ENCODE results near the gene VASN.
A peak's percentile ranks its signal among the peaks of the same experiment; 100 is the strongest.

Gene VASN

GRCh38 chr16:4378999-4379690, 7.5 kb downstream of the VASN start:
- H3K27me3 Mint-ChIP-seq (ENCODE audit: low read depth, poor library complexity) = peaks cover 3% of the 10 kb centered on the region
- H3K27ac Mint-ChIP-seq = no peak overlapping the region
- TF ChIP-seq, protein P1, sequence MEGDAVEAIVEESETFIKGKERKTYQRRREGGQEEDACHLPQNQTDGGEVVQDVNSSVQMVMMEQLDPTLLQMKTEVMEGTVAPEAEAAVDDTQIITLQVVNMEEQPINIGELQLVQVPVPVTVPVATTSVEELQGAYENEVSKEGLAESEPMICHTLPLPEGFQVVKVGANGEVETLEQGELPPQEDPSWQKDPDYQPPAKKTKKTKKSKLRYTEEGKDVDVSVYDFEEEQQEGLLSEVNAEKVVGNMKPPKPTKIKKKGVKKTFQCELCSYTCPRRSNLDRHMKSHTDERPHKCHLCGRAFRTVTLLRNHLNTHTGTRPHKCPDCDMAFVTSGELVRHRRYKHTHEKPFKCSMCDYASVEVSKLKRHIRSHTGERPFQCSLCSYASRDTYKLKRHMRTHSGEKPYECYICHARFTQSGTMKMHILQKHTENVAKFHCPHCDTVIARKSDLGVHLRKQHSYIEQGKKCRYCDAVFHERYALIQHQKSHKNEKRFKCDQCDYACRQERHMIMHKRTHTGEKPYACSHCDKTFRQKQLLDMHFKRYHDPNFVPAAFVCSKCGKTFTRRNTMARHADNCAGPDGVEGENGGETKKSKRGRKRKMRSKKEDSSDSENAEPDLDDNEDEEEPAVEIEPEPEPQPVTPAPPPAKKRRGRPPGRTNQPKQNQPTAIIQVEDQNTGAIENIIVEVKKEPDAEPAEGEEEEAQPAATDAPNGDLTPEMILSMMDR (IDR thresholded peaks at IDR 0.05) = no peak

DNA sequence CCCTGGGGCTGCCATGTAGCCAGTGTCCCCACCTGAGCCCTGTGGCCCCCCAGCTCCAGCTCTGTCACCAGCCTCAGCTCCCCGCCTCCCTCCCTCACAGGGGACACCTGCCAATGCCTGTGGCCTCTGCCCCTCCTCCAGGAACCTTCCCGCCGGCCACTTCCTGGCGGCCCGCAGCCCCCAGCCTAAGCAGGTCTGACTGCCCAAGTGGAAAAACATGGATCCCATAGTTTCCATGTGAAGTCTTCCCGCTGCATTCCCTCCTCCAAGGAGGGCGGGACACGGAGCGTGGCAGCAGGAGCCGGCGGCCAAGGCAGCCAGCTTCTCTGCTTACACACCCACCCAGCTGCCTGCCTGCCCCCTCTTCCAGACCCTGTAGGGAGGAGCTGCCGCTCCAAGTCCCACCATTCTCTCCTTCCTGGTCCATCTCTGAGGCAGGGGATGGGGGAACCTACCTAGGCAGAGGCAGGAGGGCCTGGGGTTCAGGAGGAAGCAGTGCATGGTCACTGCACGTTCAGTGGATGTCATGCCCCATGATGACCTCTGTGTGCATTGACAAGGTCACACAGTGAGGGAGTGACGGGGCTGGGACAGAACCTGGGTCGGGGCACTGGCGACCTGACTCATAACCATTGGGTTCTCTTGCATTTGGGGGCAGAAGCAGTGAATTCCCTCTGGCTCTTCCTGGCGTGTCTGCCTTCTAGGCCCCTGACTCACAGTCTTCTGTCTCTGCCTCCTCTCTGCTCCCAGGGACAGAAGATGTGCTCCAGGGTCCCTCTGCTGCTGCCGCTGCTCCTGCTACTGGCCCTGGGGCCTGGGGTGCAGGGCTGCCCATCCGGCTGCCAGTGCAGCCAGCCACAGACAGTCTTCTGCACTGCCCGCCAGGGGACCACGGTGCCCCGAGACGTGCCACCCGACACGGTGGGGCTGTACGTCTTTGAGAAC, 8.7 kb downstream of the VASN start:
- Mint-ChIP-seq H3K4me3 (no peak overlapping the region), H3K27me3 (ENCODE audit: low read depth, poor library complexity) (peaks cover 3% of the 10 kb centered on the region), H3K27ac (peak overlapping the region; percentile 87), H3K36me3 (ENCODE audit: low read depth) (no peaks in the 10 kb centered on the region), H3K9me3 (no peaks in the 10 kb centered on the region), H3K4me1 (peaks cover 66% of the 10 kb centered on the region)
- DNase-seq = peak; percentile 57
- TF ChIP-seq, protein P1 (IDR thresholded peaks at IDR 0.05) = no peak

More at GRCh38 chr16:4378999-4379690, 7.5 kb downstream of the VASN start:
- DNase-seq = no peak
- peaks cover 66% of the 10 kb centered on the region for H3K4me1 Mint-ChIP-seq
- H3K9me3 Mint-ChIP-seq = no peaks in the 10 kb centered on the region
- no peak overlapping the region for H3K4me3 Mint-ChIP-seq
- H3K36me3 Mint-ChIP-seq (ENCODE audit: low read depth) = no peaks in the 10 kb centered on the region

DNA sequence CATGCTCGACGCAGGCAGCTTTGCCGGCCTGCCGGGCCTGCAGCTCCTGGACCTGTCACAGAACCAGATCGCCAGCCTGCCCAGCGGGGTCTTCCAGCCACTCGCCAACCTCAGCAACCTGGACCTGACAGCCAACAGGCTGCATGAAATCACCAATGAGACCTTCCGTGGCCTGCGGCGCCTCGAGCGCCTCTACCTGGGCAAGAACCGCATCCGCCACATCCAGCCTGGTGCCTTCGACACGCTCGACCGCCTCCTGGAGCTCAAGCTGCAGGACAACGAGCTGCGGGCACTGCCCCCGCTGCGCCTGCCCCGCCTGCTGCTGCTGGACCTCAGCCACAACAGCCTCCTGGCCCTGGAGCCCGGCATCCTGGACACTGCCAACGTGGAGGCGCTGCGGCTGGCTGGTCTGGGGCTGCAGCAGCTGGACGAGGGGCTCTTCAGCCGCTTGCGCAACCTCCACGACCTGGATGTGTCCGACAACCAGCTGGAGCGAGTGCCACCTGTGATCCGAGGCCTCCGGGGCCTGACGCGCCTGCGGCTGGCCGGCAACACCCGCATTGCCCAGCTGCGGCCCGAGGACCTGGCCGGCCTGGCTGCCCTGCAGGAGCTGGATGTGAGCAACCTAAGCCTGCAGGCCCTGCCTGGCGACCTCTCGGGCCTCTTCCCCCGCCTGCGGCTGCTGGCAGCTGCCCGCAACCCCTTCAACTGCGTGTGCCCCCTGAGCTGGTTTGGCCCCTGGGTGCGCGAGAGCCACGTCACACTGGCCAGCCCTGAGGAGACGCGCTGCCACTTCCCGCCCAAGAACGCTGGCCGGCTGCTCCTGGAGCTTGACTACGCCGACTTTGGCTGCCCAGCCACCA, 9.7 kb downstream of the VASN start:
- TF ChIP-seq, protein P1 (IDR thresholded peaks at IDR 0.05) = no peak
- H3K4me1 Mint-ChIP-seq = peaks cover 61% of the 10 kb centered on the region

GRCh38 chr16:4381935-4382794, 10.5 kb downstream of the VASN start:
- peak; percentile 2 for DNase-seq
- H3K27me3 Mint-ChIP-seq (ENCODE audit: low read depth, poor library complexity) = peaks cover 3% of the 10 kb centered on the region
- H3K27ac Mint-ChIP-seq = no peak overlapping the region
- peaks cover 60% of the 10 kb centered on the region for H3K4me1 Mint-ChIP-seq
- H3K36me3 Mint-ChIP-seq (ENCODE audit: low read depth) = no peaks in the 10 kb centered on the region
- TF ChIP-seq, protein P1 (IDR thresholded peaks at IDR 0.05) = no peak
- no peaks in the 10 kb centered on the region for H3K9me3 Mint-ChIP-seq
- no peak overlapping the region for H3K4me3 Mint-ChIP-seq

More for the DNA sequence above, 9.7 kb downstream of the VASN start:
- Mint-ChIP-seq H3K4me3 (no peak overlapping the region), H3K9me3 (no peaks in the 10 kb centered on the region), H3K27me3 (ENCODE audit: low read depth, poor library complexity) (peaks cover 3% of the 10 kb centered on the region), H3K27ac (no peak overlapping the region), H3K36me3 (ENCODE audit: low read depth) (no peaks in the 10 kb centered on the region)
- no peak for DNase-seq

GRCh38 chr16:4382795-4383357, 11.2 kb downstream of the VASN start:
- H3K36me3 Mint-ChIP-seq (ENCODE audit: low read depth) = no peaks in the 10 kb centered on the region
- H3K27me3 Mint-ChIP-seq (ENCODE audit: low read depth, poor library complexity) = peaks cover 1% of the 10 kb centered on the region

More at GRCh38 chr16:4382795-4383357, 11.2 kb downstream of the VASN start:
- TF ChIP-seq, protein P1 (IDR thresholded peaks at IDR 0.05) = no peak
- Mint-ChIP-seq H3K27ac (no peak overlapping the region), H3K4me3 (no peak overlapping the region), H3K9me3 (no peaks in the 10 kb centered on the region), H3K4me1 (peaks cover 54% of the 10 kb centered on the region)
- DNase-seq = peak; percentile 2

Measured in nephron progenitor cell (in vitro differentiated cells).